RWPE2 (cell line): ENCODE measurements around the gene HIVEP3.
A peak's percentile ranks its signal among the peaks of the same experiment; 100 is the strongest.

Experiments
- ATAC-seq: fragments of 200-7000 bp; cut with Tn5 transposase; 3 replicates; pipeline ENCODE4 v1.9.1; 2021; ENCODE audit warnings: low read depth
- DNase-seq: peaks from one replicate; pipeline ENCODE4 v3.0.0-alpha.2; 2020; ENCODE audit warnings: low spot score
- H3K27ac ChIP-seq: fragments of 450-650 bp; 2 replicates; pipeline ENCODE4 v1.5.1; 2017; ENCODE audit warnings: mild to moderate bottlenecking; ENCODE audit not compliant: poor library complexity, severe bottlenecking
- H3K27me3 ChIP-seq: fragments of 250-450 bp; sonication (Bioruptor Pico); 2 replicates; pipeline ENCODE4 v1.5.1; 2021; ENCODE audit warnings: mild to moderate bottlenecking, moderate library complexity; ENCODE audit not compliant: insufficient read depth, poor library complexity, severe bottlenecking
- H3K36me3 ChIP-seq: fragments of 250-450 bp; sonication (Bioruptor Pico); 2 replicates; pipeline ENCODE4 v1.5.1; 2020; ENCODE audit warnings: low read depth, mild to moderate bottlenecking, moderate library complexity
- H3K4me1 ChIP-seq: fragments of 250-450 bp; sonication (Bioruptor Pico); 2 replicates; pipeline ENCODE4 v1.5.1; 2021; ENCODE audit warnings: mild to moderate bottlenecking, moderate library complexity; ENCODE audit not compliant: insufficient read depth, poor library complexity, severe bottlenecking
- H3K4me3 ChIP-seq: fragments of 250-450 bp; sonication (Bioruptor Pico); 2 replicates; pipeline ENCODE4 v1.5.1; 2021; ENCODE audit warnings: mild to moderate bottlenecking, moderate library complexity; ENCODE audit not compliant: severe bottlenecking
- H3K9me3 ChIP-seq: fragments of 250-450 bp; sonication (Bioruptor Pico); 2 replicates; pipeline ENCODE4 v1.5.1; 2021; ENCODE audit warnings: mild to moderate bottlenecking, moderate library complexity; ENCODE audit not compliant: severe bottlenecking
- TF ChIP-seq, protein P1 (sequence below): fragments of 450-650 bp; IDR thresholded peaks from one replicate; pipeline ENCODE4 v1.5.1; 2017; ENCODE audit warnings: mild to moderate bottlenecking, moderate library complexity; ENCODE audit not compliant: poor library complexity, severe bottlenecking

The HIVEP3 gene

DNA sequence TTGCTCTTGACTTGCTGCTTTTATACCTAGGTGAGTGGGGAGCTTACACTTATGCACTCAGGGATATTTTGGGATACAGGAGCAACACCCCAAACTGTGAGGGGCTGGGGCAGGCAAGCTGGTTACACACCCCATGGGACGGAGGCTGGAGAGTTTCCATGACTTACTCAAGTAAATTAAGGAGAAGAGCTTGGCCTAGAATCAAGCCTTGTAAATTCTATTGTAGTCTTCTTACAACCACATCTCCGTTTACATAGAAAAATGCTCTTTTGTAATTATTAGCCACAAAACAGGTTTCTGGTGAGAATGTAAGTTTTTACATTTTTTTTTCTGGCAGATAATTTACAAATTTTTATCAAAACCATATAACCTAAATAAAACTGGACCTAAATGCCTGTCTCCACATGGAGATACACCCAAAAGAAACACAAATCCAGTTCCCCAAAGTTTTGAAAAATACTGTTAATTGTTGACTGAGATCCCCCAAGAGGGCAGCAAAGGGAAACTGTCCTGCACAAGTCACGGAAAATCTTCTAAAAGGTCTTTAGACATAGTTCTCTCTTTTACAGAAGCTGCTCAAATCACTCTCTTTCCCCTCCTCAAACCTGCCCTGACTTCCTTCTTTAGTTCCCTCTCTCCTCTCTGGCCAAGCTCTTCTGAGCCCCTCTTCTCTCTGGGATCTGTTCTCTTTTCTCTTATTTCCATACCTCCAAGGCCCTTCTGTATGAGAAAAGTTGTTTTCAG lies 134.0 kb downstream of the HIVEP3 start:
- H3K4me3 ChIP-seq = no peak overlapping the region
- peaks cover 8% of the 10 kb centered on the region for H3K4me1 ChIP-seq
- H3K36me3 ChIP-seq = no peaks in the 10 kb centered on the region
- no peaks in the 10 kb centered on the region for H3K27me3 ChIP-seq
- no peak for DNase-seq
- ATAC-seq = no peak
- no peak overlapping the region for H3K27ac ChIP-seq
- no peaks in the 10 kb centered on the region for H3K9me3 ChIP-seq
- TF ChIP-seq, protein P1, sequence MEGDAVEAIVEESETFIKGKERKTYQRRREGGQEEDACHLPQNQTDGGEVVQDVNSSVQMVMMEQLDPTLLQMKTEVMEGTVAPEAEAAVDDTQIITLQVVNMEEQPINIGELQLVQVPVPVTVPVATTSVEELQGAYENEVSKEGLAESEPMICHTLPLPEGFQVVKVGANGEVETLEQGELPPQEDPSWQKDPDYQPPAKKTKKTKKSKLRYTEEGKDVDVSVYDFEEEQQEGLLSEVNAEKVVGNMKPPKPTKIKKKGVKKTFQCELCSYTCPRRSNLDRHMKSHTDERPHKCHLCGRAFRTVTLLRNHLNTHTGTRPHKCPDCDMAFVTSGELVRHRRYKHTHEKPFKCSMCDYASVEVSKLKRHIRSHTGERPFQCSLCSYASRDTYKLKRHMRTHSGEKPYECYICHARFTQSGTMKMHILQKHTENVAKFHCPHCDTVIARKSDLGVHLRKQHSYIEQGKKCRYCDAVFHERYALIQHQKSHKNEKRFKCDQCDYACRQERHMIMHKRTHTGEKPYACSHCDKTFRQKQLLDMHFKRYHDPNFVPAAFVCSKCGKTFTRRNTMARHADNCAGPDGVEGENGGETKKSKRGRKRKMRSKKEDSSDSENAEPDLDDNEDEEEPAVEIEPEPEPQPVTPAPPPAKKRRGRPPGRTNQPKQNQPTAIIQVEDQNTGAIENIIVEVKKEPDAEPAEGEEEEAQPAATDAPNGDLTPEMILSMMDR = no peak

DNA sequence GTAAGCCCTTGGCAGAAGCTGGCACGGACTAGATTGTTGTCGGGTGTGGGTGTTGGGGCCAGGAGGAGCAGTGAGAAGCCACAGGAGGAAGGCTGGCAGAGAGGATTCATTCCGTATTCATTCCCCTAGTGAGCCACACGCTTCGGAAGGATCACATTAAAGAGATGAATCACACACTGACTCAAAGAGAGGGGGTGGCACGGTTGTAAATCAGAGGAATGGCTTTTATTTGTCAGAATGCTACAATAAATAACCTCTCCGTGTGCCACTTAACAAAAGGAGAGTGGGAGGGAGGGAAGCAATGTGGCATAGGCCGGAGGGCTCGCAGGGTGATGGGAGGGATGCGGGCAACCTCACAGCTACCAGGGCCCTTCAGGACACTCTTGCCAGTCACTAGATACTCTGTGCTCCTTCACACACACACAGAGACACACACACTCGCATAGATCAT lies 135.5 kb downstream of the HIVEP3 start:
- DNase-seq (no peak), ATAC-seq (peak; percentile 99)
- no peak overlapping the region for H3K4me3 ChIP-seq
- TF ChIP-seq, protein P1 = no peak
- H3K9me3 ChIP-seq = no peaks in the 10 kb centered on the region
- H3K27ac ChIP-seq = peak overlapping the region; percentile 29
- H3K4me1 ChIP-seq = peaks cover 8% of the 10 kb centered on the region
- H3K36me3 ChIP-seq = no peaks in the 10 kb centered on the region
- H3K27me3 ChIP-seq = no peaks in the 10 kb centered on the region

DNA sequence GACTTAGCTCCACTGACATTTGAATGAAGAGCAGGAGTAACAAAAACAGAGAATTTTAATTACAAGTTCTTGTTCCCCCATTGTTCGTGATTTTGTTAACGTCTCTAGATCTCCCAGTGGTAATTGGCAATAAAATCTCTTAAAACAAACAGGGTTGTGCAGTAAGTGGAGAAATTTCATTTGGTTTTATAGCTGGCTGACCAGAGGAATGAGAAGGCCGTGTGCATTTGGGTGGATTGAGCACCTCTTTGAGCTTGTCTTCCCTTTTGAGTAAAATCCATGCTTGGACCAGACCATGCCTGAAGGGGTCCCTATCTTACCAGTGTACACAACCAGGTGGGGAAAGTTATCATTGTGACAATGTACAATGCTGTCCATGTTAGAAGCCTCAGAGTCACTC lies 137.8 kb downstream of the HIVEP3 start:
- Histone ChIP-seq H3K36me3 (no peaks in the 10 kb centered on the region), H3K27me3 (no peaks in the 10 kb centered on the region), H3K9me3 (no peaks in the 10 kb centered on the region), H3K4me1 (peaks cover 8% of the 10 kb centered on the region), H3K27ac (no peak overlapping the region), H3K4me3 (no peak overlapping the region)
- DNase-seq (no peak), ATAC-seq (no peak)
- TF ChIP-seq, protein P1 = no peak

DNA sequence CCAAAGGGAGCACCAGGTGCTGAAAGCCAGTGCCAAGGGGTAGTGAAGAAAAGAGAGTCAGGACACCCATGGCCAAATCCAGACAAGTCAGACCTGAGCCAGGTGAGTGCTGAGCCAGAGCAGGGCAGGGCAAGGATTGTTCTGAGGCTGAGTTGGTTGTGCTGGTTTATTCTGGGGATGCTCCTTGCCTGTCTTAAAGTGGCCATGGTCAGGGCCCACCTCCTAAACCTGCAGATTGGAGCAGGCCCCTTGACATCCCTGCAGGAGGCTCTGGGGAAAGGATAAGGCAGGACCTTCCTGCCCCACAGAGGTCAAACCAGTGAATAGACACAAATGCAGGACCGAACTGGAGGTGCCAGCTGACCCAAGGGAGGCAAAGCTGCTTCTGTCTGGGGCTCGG lies 138.4 kb downstream of the HIVEP3 start:
- TF ChIP-seq, protein P1 = no peak
- Histone ChIP-seq H3K4me1 (peaks cover 8% of the 10 kb centered on the region), H3K27me3 (no peaks in the 10 kb centered on the region), H3K36me3 (no peaks in the 10 kb centered on the region), H3K9me3 (no peaks in the 10 kb centered on the region), H3K4me3 (no peak overlapping the region), H3K27ac (no peak overlapping the region)
- no peak for DNase-seq
- no peak for ATAC-seq

DNA sequence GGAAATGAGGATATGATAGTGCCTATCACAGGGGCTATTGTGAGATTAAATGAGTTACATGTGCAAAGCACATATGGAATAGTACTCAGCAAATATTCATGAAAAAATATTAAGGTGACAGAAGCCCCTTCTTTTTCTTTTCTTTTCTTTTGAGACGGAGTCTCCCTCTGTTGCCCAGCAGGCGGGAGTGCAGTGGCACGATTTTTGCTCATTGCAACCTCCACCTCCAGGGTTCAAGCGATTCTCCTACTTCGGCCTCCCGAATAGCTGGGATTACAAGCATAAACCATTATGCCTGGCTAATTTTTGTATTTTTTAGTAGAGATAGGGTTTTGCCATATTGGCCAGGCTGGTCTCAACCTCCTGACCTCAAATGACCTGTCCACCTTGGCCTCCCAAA lies 139.4 kb downstream of the HIVEP3 start:
- Histone ChIP-seq H3K36me3 (no peaks in the 10 kb centered on the region), H3K27me3 (no peaks in the 10 kb centered on the region), H3K4me3 (no peak overlapping the region), H3K27ac (no peak overlapping the region), H3K9me3 (no peaks in the 10 kb centered on the region), H3K4me1 (peaks cover 8% of the 10 kb centered on the region)
- DNase-seq (no peak), ATAC-seq (no peak)
- TF ChIP-seq, protein P1 = no peak
